HepG2 (cell line): ENCODE measurements around the gene RFFL. TPM values are rescaled to one million over a fixed set of nuclear protein-coding genes. Genes with fewer than 3 reads are reported as not detected.
A peak's percentile ranks its signal among the peaks of the same experiment; 100 is the strongest.

Experiments
- ARHGAP35 ChIP-seq: sonication (generic); formaldehyde crosslinking; IDR thresholded peaks from 2 replicates; pipeline ENCODE4 v1.9.0; 2022; ENCODE audit warnings: mild to moderate bottlenecking, inconsistent platforms, moderate library complexity, missing genetic modification reagents, borderline replicate concordance
- FOXM1 ChIP-seq: sonication (generic); formaldehyde crosslinking; IDR thresholded peaks from 2 replicates; pipeline ENCODE4 v1.5.0; 2020; ENCODE audit warnings: missing genetic modification reagents
- GPN1 ChIP-seq: sonication (generic); formaldehyde crosslinking; IDR thresholded peaks from 2 replicates; pipeline ENCODE4 v1.5.1; 2020; ENCODE audit warnings: missing genetic modification reagents, borderline replicate concordance
- MATR3 ChIP-seq: sonication (generic); formaldehyde crosslinking; IDR thresholded peaks from 2 replicates; pipeline ENCODE4 v1.4.0; 2020; ENCODE audit warnings: missing genetic modification reagents
- MEIS2 ChIP-seq: sonication (generic); formaldehyde crosslinking; IDR thresholded peaks from 2 replicates; pipeline ENCODE4 v1.9.0; 2021; ENCODE audit warnings: mild to moderate bottlenecking, missing genetic modification reagents
- NFKB2 ChIP-seq: sonication (generic); formaldehyde crosslinking; IDR thresholded peaks from 2 replicates; pipeline ENCODE4 v1.4.0; 2020; ENCODE audit warnings: missing genetic modification reagents, borderline replicate concordance
- PRDM10 ChIP-seq: sonication (generic); formaldehyde crosslinking; IDR thresholded peaks from 2 replicates; pipeline ENCODE4 v1.4.0; 2020; ENCODE audit warnings: low read depth, missing genetic modification reagents
- ZNF414 ChIP-seq: sonication (generic); formaldehyde crosslinking; IDR thresholded peaks from 2 replicates; pipeline ENCODE4 v1.5.0; 2020; ENCODE audit warnings: missing genetic modification reagents
- ZNF569 ChIP-seq: sonication (generic); formaldehyde crosslinking; IDR thresholded peaks from 2 replicates; pipeline ENCODE4 v1.5.0; 2020; ENCODE audit warnings: mild to moderate bottlenecking, missing genetic modification reagents, moderate library complexity, borderline replicate concordance
- ZNF703 ChIP-seq: sonication (generic); formaldehyde crosslinking; IDR thresholded peaks from 2 replicates; pipeline ENCODE4 v1.5.1; 2020; ENCODE audit warnings: missing genetic modification reagents, mild to moderate bottlenecking, moderate library complexity, borderline replicate concordance
- ZNF724P ChIP-seq: sonication (generic); formaldehyde crosslinking; IDR thresholded peaks from 2 replicates; pipeline ENCODE4 v1.8.0; 2022; ENCODE audit warnings: missing genetic modification reagents, borderline replicate concordance
- ZNF839 ChIP-seq: sonication (generic); formaldehyde crosslinking; IDR thresholded peaks from 2 replicates; pipeline ENCODE4 v1.4.0; 2020; ENCODE audit warnings: missing genetic modification reagents, mild to moderate bottlenecking, borderline replicate concordance
- polyA plus RNA-seq, 8 experiments: library from polyadenylated mRNA; depleted of rRNA in 3 of 8; stranded (reverse) in 7 of 8; unstranded in 1 of 8; fragments of >200 nt; fragmentation: Illumina TruSeq in 4 of 8; extraction: Trizol in 4 of 8; gene quantifications; 2 replicates each; pipeline versions ENCODE4 v1.2.1 to v1.2.3, GENCODE V29; 2011 to 2016; ENCODE audit warnings: low read depth in 4 of 8, missing spikeins in 1 of 8, mixed read lengths in 1 of 8; ENCODE audit not compliant: insufficient read depth in 1 of 8
- total RNA-seq, 5 experiments: library from RNA; depleted of rRNA; stranded (reverse); fragments of >200 nt; fragmentation: Illumina TruSeq; extraction: Trizol; gene quantifications; 2 replicates each; pipeline ENCODE4 v1.2.3, GENCODE V29; 2016; ENCODE audit warnings: low read depth in 1 of 5
- TF ChIP-seq, protein P1 (sequence below): sonication (generic); formaldehyde crosslinking; IDR thresholded peaks from 2 replicates; pipeline ENCODE4 v1.5.0; 2020; ENCODE audit warnings: missing genetic modification reagents
- TF ChIP-seq, protein P2 (sequence below): sonication (generic); formaldehyde crosslinking; IDR thresholded peaks from 2 replicates; pipeline ENCODE4 v1.4.0; 2020; ENCODE audit warnings: missing genetic modification reagents

RFFL gene
- total and polyA plus RNA-seq, 2 of the 13 experiments (the other 11 are each of a cell fraction or from before 2014, with no cell fraction given): 24.3 to 48.6 TPM

DNA sequence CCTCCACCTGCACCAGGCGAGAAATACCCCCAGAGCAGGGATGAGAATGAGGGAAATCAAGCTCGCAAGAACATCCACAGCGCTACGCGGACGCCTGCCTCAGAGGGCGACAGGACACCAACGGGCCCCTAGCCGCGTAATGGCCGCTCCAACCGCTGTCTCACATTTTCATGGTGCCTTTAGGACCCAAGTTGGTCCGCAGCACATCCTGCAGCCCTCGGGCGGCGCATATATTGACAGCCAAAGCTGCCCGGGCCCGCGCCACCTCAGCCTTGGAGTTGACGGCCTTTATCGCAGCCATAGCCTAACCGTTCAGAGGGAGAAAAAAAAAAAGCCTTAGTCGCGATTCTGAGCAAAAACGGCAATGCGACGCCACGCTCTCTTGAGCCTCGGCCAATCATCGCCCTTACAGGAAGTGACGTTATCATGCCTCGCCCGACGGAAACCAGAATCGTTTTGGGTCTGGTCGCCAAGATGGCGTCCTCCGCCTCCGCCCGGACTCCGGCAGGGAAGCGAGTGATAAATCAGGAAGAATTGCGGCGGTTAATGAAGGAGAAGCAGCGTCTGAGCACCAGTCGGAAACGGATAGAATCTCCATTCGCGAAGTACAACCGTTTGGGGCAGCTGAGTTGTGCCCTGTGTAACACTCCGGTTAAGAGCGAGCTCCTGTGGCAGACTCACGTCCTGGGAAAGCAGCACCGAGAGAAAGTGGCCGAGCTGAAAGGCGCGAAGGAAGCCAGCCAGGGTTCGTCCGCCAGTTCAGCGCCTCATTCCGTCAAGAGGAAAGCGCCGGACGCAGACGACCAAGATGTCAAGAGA lies 102.2 kb downstream of the RFFL start, which contains the start of the genes CCT6B and ZNF830 (continued):
- TF ChIP-seq, protein P1, sequence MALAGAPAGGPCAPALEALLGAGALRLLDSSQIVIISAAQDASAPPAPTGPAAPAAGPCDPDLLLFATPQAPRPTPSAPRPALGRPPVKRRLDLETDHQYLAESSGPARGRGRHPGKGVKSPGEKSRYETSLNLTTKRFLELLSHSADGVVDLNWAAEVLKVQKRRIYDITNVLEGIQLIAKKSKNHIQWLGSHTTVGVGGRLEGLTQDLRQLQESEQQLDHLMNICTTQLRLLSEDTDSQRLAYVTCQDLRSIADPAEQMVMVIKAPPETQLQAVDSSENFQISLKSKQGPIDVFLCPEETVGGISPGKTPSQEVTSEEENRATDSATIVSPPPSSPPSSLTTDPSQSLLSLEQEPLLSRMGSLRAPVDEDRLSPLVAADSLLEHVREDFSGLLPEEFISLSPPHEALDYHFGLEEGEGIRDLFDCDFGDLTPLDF (CRISPR knock-in tag): no peak
- TF ChIP-seq ZNF839 (CRISPR knock-in tag) (peak; percentile 64; the same call in 1 of the 2 replicates), MATR3 (CRISPR knock-in tag) (no peak), GPN1 (CRISPR knock-in tag) (no peak), ZNF569 (no peak), ZNF414 (CRISPR knock-in tag) (peak; percentile 83), ARHGAP35 (CRISPR knock-in tag) (no peak), ZNF703 (CRISPR knock-in tag) (0 out of 2 replicates have a peak, but pooled peaks have one; percentile 74), ZNF724P (no peak), FOXM1 (no peak), PRDM10 (peak; percentile 57; the same call in 1 of the 2 replicates), MEIS2 (CRISPR knock-in tag) (peak; percentile 65), NFKB2 (CRISPR knock-in tag) (peak; percentile 78; the same call in 1 of the 2 replicates)
- TF ChIP-seq, protein P2, sequence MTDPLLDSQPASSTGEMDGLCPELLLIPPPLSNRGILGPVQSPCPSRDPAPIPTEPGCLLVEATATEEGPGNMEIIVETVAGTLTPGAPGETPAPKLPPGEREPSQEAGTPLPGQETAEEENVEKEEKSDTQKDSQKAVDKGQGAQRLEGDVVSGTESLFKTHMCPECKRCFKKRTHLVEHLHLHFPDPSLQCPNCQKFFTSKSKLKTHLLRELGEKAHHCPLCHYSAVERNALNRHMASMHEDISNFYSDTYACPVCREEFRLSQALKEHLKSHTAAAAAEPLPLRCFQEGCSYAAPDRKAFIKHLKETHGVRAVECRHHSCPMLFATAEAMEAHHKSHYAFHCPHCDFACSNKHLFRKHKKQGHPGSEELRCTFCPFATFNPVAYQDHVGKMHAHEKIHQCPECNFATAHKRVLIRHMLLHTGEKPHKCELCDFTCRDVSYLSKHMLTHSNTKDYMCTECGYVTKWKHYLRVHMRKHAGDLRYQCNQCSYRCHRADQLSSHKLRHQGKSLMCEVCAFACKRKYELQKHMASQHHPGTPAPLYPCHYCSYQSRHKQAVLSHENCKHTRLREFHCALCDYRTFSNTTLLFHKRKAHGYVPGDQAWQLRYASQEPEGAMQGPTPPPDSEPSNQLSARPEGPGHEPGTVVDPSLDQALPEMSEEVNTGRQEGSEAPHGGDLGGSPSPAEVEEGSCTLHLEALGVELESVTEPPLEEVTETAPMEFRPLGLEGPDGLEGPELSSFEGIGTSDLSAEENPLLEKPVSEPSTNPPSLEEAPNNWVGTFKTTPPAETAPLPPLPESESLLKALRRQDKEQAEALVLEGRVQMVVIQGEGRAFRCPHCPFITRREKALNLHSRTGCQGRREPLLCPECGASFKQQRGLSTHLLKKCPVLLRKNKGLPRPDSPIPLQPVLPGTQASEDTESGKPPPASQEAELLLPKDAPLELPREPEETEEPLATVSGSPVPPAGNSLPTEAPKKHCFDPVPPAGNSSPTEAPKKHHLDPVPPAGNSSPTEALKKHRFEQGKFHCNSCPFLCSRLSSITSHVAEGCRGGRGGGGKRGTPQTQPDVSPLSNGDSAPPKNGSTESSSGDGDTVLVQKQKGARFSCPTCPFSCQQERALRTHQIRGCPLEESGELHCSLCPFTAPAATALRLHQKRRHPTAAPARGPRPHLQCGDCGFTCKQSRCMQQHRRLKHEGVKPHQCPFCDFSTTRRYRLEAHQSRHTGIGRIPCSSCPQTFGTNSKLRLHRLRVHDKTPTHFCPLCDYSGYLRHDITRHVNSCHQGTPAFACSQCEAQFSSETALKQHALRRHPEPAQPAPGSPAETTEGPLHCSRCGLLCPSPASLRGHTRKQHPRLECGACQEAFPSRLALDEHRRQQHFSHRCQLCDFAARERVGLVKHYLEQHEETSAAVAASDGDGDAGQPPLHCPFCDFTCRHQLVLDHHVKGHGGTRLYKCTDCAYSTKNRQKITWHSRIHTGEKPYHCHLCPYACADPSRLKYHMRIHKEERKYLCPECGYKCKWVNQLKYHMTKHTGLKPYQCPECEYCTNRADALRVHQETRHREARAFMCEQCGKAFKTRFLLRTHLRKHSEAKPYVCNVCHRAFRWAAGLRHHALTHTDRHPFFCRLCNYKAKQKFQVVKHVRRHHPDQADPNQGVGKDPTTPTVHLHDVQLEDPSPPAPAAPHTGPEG (CRISPR knock-in tag): no peak
